DMS79 (cell line): ENCODE measurements around the gene NEUROD2.
A peak's percentile ranks its signal among the peaks of the same experiment; 100 is the strongest.

Experiments
- DNase-seq: peaks from one replicate; lab custom pipeline; 2025; lab: John Stamatoyannopoulos, UW

The NEUROD2 gene

DNA sequence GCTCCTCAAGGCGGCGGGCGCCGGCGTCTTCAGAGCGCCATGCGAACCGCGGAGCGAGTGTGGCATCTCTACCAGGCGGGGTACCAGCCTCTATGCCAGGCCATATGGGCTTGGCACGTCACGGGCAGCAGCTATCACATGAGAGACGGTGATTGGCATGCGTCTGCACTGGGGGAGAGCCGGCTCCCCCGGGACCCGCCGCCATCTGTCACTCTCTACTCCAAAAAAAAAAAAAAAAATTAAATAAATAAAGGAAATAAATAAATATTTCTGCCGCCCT lies at the start of gene NEUROD2:
NEUROD2 (minus strand) TSS at position 70 of the 280 bp plus-strand sequence. CDS start 1,321 bp downstream, outside the sequence.
- DNase-seq, result no peak

DNA sequence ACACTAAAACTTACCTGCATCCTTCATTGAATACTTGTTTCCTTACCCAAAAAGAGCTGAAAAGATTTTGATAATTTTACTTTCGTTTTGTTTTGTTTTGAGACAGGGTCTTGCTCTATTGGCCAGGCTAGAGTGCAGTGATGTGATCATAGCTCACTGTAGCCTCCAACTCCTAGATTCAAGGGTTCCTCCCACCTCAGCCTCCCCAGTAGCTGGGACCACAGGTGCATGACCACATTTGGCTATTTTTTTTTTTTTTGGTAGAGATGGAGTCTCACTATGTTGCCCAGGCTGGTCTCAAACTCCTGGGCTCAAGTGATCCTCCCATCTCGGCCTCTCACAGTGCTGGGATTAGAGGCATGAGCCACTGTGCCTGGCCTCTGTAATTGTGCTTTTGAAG lies 47.4 kb upstream of the NEUROD2 start:
- no peak for DNase-seq

DNA sequence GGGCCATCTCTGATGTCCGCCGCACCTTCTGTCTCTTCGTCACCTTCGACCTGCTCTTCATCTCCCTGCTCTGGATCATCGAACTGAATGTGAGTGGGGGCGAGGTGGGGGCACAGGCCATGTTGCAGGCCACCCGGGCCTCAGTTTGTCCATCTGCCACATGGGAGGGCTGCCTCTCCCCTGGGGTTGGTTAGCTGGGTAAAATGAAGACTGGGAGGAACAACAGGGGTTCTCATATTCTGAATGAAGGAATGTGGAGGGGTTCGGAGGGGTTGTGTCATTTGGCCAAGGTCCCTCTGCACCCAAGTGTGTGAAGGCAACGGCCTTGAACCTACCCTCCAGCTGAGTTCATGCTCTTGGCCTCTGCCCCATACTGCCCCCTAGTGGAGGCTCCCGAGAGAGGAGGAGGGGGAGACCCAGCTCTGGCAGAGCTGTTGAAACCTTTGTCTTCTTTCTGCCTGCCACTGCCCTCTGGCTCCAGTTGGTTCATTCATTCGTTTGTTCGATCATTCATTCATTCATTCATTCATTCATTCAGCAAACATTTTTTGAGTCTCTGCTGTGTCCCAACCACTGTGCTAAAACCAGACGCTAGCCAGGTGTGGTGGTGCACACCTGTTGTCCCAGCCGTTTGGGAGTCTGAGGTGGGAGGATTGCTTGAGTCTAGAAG lies 46.1 kb upstream of the NEUROD2 start:
- DNase-seq, result no peak

DNA sequence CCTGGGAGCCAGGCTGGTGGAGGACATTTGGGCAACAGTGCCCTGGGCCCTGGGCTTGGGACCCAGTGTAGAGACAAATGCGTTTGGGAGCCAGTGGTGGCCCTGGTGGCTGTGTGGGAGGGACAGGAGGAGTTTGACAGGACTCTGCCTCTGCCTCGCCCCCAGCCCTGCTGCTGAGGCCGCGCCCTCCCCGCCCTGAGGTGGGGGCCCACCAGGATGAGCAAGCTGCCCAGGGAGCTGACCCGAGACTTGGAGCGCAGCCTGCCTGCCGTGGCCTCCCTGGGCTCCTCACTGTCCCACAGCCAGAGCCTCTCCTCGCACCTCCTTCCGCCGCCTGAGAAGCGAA lies 45.6 kb upstream of the NEUROD2 start:
- DNase-seq, result no peak

DNA sequence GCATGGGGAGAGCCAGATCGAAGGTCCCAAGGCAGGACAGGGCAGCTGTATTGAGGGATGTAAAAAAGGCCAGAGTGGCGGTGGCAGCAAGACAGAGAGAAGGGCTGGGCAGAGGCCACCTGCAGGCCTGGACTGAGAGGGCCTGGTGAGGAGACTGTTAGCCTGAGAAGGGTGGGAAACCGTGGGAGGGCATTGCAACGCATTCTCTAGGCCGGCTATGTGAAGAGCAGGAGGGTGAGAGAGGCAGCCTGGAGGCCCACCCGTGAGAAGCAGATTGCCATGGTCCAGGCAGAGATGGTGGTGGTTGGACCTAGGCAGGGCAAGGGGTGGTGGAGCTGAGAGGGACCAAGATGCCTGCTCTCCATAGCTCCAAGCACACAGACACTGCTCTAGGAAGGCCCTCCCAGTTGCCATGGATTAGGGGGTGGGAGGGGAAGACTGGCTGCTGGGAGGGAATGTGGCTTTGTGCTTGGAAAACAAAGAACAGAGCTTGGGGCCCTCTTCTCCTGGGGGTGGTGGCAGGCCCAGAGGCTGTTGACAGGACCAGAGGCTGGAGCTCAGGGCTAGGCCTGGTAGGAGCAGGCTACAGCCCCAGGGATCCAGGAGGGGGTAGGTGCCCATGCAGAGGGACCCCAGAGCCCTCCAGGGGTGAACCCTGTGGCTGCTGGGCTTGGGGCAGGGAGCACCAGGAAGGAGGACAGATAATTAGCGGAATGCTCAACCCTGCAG lies 45.0 kb upstream of the NEUROD2 start:
- no peak for DNase-seq

DNA sequence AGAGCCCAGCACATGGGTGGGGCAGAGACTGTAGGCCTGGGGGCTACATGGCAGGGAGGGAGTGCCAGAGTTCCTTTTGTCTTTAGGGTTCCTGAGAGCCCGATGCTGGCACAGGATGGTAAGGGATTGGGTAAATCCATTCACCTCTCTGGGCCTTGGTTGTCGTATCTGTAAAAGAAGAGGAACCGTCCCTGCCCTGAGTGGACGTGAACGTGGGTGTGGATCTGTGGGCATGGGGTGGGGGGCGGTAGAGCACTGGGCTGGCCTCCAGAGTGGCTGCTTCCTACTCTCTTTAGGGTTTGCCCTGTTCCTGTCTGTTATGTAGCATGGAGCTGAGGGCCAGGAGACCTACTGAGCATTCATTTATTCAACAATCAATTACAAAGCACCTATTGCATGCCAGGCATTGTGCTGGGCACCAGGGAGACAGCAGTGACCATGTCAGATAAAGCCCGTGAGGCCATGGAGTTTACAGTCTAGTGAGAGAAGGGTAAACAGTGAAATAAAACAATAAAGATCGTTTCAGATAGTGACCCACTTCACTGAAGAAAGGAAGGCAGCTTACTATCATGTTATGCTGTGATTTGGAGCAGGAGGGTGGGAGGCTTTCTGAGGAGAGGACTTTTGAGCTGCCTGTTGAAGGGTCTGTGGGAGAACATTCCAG lies 44.3 kb upstream of the NEUROD2 start:
- DNase-seq, result no peak

DNA sequence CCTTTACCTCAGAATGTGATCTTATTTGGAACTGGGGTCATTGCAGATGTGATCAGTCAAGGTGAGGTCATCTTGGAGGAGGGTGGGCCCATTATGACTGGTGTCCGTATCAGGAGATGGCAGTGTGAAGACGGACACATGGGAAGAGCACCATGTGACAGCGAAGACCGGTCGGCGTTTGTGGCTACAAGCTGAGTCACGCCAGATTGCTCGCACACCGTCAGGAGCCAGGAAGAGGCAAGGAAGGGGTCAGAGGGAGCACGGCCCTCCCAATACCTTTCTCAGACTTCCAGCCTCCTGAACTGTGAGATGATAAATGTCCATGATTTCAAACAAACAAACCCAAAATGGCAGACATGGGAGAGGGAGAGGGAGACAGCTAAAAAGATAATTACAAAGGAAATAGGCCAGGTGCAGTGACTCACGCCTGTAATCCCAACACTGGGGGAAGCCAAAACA lies 42.4 kb upstream of the NEUROD2 start:
- no peak for DNase-seq

DNA sequence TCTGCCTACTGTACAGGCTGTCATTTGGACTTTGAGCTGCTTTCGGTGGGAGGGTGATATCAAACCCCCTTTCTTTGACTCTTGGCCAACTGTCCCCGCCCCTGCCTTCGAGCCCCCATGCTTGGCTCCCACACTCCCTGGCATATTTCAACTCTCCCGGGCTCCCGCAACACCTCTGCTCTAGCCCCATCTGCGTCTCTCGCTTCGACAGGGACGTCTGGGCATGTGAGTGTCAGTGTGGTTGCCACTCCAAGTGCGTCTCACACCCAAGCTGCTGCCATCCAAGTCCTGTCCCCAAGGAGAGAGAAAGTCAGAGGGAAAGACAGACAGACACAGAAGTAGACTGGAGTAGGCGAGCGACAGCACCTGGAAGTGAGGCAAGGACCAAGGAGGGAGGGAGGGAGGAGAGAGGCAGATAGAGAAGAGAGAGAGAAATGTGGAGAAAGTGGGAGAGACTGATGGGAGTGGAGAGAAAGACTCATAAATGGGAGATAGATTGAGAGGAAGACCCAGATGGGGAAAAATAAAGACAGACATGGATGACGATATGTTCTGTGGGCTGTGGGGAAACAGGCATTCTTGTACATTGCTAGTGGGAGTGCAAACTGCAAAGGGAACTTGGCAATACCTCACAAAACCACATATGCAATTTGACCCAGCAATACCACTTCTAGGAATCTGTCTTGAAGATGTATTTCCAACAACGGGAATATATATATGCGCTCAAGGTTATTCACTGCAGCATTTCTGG lies 41.1 kb upstream of the NEUROD2 start:
- no peak for DNase-seq

DNA sequence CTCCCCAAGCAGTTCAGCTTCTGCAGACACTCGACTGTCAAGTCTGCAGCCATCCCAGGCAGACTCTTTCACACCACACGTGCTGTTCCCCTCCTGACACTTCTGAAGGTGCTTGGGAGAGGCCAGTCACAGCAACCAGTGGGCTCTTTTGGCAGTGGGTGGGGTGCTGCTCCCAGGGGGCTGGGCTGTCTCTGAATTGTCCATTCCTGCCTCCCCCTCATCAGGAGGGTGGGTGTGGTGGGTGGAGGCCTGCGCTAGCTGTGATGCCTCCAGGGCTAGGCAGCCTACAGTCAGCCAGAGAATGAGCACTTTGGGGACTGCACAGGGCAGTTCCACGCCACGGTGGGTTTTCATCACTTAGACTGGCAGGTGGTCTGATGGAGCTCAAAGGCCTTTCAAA lies 39.5 kb upstream of the NEUROD2 start:
- no peak for DNase-seq

DNA sequence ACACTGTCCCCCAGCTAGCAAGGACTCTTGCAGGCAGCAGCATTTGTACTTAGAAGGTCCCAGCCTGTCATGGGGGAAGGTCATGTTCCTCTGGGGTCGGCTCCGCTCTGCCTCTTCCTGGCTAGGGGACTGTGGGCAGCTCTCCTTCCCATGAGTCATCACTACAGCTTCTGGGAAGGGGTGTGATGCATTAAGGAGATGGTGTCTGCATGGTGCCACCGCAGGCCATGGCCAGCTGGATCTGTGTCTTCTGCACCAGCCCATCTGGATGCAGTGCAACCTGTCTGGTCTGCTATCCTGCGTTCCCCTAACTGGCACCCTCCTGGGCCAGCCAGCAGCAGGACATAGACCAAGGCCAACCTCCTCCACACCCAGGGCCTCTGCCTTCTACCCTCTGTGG lies 35.6 kb upstream of the NEUROD2 start:
- DNase-seq, result no peak

DNA sequence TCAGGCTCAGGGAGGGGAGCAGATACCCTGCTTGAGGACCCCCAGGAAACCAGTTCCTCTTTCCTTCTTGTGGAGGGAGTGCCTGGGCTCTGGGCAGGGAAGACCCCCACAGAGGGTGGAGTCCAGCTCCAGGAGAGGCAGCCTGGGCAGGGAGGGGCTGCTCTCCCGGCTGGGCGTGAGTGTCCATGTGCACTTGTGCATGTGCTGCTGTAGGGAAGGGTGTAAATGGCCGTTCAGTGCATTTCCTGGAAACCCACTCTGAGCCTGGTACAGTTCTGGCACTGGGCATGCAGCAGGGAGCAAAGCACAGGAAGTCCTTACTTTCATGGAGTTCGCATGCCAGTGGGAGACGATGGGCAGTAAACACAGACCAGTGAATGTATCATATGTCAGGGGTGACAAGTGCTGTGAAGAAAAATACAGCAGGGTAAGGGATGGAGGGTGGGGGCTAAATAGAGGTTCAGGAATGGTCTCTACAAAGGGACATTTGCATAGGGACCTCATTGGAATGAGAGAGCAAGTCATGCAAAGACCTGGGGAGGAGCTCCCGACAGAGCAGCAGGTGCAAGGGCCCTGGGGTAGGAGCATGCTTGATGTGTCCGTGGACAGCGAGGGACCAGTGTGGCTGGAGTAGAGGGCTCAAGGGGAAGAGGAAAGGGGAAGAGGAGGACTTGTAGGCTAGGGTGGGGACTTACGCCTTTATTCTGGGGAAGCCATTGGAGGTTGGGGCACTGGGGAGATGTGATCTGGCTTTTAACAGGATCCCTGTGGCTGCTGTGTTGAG lies 34.8 kb upstream of the NEUROD2 start:
- no peak for DNase-seq

DNA sequence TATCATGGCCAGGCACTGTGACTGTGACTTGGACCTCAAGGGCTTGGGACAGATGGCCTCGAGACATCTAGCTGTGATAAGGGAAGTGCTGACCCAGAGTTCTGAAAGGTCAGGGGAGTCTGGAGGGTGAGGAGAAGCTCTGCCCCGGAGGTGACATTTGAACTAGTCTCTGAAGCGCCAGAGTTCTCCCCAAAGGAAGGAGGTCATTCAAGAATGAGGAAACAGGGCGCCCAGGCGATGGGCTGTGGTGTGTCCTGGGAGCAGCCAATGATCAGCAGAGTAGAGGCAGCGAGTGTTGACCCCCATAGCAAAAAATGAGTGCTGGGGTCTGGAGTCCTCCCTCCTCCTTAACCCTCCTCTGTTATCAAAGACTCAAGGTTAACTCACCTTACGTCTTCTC lies 34.2 kb upstream of the NEUROD2 start:
- DNase-seq, result no peak

DNA sequence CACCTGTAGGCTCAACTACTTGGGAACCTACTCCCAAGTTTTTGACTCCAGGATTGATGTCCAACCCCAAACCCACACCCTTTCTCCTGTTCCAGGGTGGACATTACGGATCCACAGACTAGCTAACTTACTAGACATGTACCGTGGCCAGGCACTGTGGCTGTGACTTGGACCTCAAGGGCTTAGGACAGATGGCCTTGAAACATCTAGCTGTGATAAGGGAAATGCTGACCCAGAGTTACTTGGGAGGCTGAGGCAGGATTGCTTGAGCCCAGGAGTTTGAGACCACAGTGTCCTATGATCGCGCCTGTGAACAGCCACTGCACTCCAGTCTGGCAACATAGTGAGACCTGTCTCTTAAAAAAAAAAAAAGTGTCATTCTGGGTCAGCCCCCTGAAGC lies 33.4 kb upstream of the NEUROD2 start:
- DNase-seq, result no peak

DNA sequence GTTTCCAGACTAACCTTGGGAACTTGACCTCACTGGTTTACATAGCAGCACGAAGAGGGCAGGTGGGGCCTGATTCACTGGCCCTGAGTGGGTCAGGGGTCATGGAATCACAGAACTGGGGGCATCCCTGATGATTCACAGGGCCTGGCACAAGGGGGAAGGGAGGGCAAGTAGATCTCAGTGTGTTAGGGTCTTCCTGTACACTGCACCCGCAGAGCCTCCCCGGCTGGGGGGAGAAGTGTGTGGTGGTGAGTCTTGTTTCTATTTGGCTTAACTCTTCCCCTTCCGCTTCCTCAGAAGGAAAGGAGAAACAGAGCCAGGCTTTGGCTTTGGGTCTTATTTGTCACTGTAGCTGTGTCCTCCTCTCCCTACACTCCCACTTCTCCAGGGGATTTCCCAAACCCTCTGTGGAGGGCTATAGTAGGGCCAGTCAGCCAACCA lies 32.9 kb upstream of the NEUROD2 start:
- no peak for DNase-seq

DNA sequence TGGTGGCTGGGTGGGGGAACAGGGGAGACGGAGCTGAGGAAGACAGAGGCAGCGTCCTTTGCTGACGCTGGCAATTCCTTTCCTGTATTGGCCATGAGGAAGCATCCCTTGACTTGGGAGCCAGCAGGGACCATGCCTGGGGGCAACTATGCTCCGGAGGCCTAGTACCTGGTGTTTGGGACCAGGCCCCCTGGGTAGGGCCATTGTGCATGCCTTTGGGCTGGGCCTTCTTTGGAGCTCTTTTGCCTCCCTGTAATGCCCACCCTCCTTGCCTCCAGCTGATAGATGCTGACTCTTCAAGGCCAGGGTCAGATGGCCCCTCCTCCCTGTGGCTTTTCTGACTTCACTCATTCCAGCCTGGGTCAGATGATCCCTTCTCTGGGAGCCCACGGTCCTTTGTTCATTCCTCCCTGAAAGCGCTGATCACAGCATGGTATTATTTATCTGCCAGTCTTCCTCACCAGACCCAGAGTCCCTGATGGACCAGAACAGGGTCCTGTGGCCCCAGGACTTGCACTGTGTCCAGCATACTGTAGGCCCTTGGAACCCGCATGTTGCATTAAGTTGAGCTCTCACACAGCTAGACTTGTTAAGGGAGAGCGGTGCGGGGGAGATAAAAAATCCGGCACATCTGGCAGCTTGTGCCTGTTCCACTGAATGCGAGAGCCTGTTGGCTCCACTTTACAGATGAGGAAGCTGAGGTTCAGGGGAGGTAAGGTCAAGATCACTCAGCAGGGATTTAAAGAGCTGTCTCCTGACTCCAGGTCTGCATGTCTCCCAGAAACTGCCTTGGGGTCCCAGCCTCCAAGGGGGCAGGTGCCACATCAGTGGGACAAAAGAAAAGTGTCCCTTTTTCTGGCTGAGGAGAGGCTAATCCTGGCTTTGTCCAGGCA lies 32.1 kb upstream of the NEUROD2 start:
- DNase-seq, result no peak

DNA sequence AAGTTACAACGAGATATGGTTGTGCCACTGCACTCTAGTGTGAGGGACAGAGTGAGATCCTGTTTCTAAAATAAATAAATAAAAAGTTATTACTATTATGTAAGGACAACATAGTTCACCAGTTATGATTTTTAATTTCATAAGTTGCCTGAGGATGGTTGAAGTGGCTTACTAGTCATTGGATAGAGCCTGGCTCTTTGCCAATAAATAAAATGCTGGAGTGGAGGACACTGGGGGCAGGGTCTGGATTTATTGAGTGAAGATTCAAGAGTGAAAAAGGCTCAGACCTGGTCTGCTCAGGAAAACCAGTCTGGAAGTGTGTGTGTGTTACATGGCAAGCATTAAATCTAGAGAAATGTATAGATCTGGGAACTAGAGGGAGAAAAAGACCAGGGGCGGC lies 31.3 kb upstream of the NEUROD2 start:
- DNase-seq, result no peak

DNA sequence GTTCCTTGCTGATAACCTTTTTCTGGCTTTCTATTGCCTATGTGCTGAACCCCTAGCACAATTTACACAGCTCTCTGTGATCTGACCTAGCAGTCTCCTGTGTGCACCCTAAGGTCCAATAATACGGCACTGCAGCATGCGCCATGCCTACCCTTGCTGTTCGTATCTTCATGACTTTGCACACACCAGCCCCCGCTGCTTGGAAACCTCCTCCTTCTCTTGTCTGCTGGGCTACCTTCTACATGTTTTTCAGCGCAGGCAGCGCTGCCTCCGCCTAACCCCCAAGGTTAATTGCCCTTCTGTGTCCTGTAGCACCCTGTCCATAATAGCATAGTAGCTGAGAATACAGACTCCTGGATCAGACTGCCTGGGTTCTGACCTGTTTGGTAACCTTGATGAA lies 30.6 kb upstream of the NEUROD2 start:
- DNase-seq, result no peak

DNA sequence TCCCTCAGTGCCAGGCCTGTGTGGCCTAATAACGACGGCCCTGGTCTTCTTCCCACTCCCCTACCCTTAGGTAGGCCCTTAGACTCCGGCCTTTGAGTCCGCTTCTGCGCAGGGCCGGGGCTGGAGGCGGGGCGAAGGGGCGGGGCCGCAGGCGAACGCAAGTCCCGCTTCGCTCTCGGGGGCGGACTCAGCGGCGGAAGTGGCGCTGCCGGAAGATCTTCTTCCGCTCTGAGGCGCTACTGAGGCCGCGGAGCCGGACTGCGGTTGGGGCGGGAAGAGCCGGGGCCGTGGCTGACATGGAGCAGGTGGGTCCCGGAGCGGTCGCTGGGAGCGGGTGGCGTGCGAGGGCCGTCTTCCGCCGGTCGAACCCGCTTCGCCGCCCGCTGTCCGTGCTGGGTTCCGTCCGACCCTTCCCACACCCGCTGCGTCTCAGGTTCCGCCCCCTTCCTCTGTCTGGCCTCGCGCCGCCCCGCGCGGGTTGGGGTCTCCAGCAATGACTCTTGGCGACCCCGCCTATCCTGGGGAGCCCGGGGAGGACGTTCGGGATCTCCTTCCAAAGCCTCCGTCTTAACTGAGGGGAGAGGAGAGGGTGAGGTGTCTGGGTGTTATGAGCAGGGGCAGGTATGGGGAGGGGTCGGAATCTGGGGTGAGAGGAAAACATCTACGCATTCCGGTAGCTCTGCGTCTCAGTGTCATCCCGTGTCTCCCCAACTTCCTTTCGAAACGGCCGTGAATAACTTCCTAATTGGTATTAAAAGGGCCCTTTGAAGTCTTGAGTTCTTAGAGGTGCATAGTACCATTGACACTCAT lies 29.4 kb upstream of the NEUROD2 start, which contains the start of gene STARD3:
STARD3 (plus strand) TSS at position 218 of the 810 bp plus-strand sequence. CDS start 16,388 bp downstream, outside the sequence.
- DNase-seq, result peak; percentile 59

DNA sequence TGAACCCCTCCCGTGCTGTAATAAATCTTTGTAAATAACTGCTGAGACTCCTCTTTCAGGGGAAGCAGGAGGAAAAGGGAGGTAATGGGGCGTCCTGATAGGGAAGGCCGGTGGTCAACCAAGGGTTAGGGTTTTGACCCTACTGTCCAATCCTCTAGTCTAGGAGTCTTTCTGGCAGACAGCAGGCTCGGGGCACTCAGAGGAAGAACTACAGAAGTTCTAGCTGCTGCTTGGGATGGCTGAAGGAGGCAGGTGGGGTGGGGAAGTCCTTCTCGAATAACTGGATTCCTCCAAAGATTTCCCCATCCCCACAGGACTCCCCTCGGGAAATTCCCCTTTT lies 28.8 kb upstream of the NEUROD2 start:
- DNase-seq, result no peak

DNA sequence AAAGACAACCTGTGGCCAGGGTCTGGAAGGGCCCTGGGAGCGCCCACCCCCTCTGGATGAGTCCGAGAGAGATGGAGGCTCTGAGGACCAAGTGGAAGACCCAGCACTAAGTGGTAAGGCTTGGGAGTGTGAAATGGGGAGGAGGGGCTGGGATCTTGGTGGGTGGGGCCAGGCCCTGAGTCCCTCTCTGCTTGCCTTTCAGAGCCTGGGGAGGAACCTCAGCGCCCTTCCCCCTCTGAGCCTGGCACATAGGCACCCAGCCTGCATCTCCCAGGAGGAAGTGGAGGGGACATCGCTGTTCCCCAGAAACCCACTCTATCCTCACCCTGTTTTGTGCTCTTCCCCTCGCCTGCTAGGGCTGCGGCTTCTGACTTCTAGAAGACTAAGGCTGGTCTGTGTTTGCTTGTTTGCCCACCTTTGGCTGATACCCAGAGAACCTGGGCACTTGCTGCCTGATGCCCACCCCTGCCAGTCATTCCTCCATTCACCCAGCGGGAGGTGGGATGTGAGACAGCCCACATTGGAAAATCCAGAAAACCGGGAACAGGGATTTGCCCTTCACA lies 28.0 kb upstream of the NEUROD2 start:
- DNase-seq, result no peak
